Measurements from ENCODE around the gene RBM19.

RBM19 gene

GRCh38 chr12:113862590-113863454, 103.3 kb downstream of the RBM19 start:
- Histone ChIP-seq H3K36me3 (no peaks in the 10 kb centered on the region), H3K27ac (no peak overlapping the region), H3K4me3 (ENCODE audit: low read depth, low read length) (no peak overlapping the region), H3K27me3 (ENCODE audit: insufficient read depth, low read depth, severe bottlenecking) (no peaks in the 10 kb centered on the region), H3K9me3 (ENCODE audit: severe bottlenecking) (no peaks in the 10 kb centered on the region)
- no peak for DNase-seq
- TF ChIP-seq CTCF (IDR thresholded peaks at IDR 0.05; ENCODE audit: low read depth, low read length), result no peak

- no peak overlapping the region for H3K4me3 ChIP-seq (ENCODE audit: low read depth, low read length)
- H3K27me3 ChIP-seq (ENCODE audit: insufficient read depth, low read depth, severe bottlenecking), result no peaks in the 10 kb centered on the region
- DNase-seq, result no peak
- no peaks in the 10 kb centered on the region for H3K9me3 ChIP-seq (ENCODE audit: severe bottlenecking)
- no peaks in the 10 kb centered on the region for H3K36me3 ChIP-seq
- no peak overlapping the region for H3K27ac ChIP-seq
- no peak for TF ChIP-seq CTCF (IDR thresholded peaks at IDR 0.05; ENCODE audit: low read depth, low read length)
Observed at GRCh38 chr12:113861708-113862312, 104.3 kb downstream of the RBM19 start.

- H3K36me3 ChIP-seq, result no peaks in the 10 kb centered on the region
- no peaks in the 10 kb centered on the region for H3K27me3 ChIP-seq (ENCODE audit: insufficient read depth, low read depth, severe bottlenecking)
- H3K9me3 ChIP-seq (ENCODE audit: severe bottlenecking), result no peaks in the 10 kb centered on the region
- no peak for DNase-seq
- H3K27ac ChIP-seq, result peak overlapping the region; percentile 24; the same call in 1 of the 2 replicates
- TF ChIP-seq CTCF (IDR thresholded peaks at IDR 0.05; ENCODE audit: low read depth, low read length), result no peak
- no peak overlapping the region for H3K4me3 ChIP-seq (ENCODE audit: low read depth, low read length)
Observed at GRCh38 chr12:113860950-113861349, 105.2 kb downstream of the RBM19 start.

- peak overlapping the region; percentile 24; the same call in 1 of the 2 replicates for H3K27ac ChIP-seq
- DNase-seq, result peak; percentile 68
- no peaks in the 10 kb centered on the region for H3K9me3 ChIP-seq (ENCODE audit: severe bottlenecking)
- no peaks in the 10 kb centered on the region for H3K27me3 ChIP-seq (ENCODE audit: insufficient read depth, low read depth, severe bottlenecking)
- peak; percentile 80 for TF ChIP-seq CTCF (IDR thresholded peaks at IDR 0.05; ENCODE audit: low read depth, low read length)
- H3K4me3 ChIP-seq (ENCODE audit: low read depth, low read length), result no peak overlapping the region
- H3K36me3 ChIP-seq, result no peaks in the 10 kb centered on the region
Observed at GRCh38 chr12:113860059-113860820, 105.9 kb downstream of the RBM19 start.

- Histone ChIP-seq H3K4me3 (ENCODE audit: low read depth, low read length) (no peak overlapping the region), H3K27ac (no peak overlapping the region), H3K27me3 (ENCODE audit: insufficient read depth, low read depth, severe bottlenecking) (no peaks in the 10 kb centered on the region), H3K9me3 (ENCODE audit: severe bottlenecking) (no peaks in the 10 kb centered on the region), H3K36me3 (no peaks in the 10 kb centered on the region)
- DNase-seq, result no peak
- no peak for TF ChIP-seq CTCF (IDR thresholded peaks at IDR 0.05; ENCODE audit: low read depth, low read length)
Observed at GRCh38 chr12:113858841-113859386, 107.2 kb downstream of the RBM19 start.
